ENCODE results near the gene FBXO24. TPM values are rescaled to one million over a fixed set of nuclear protein-coding genes. Genes with fewer than 3 reads are reported as not detected.

Gene FBXO24
- total RNA-seq, 4 donors from 2014 or later, result 1.8 to 1.9 TPM; not detected in 2

DNA sequence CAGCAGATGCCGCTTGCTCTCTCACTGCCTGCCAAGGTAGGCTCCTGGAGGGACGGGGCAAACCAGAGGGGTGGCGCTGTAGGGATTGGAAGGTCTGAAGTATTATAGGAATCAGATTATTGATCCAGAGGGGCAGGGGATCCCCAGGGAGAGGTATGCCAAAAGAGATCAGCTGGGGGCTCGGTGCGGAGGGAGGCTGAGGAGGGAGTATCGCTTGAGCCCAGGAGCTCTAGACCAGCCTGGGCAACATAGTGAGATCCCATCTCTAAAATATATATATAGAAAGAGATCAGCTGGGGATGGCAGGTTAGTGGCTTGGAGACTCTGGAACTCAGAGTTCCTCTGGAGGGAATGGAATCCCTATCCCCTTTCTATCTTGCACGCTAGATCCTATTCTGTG is 9.1 kb downstream of the FBXO24 start:
- H3K9me3 ChIP-seq, result no peaks in the 10 kb centered on the region
- peaks cover 0 to 5% (median 0%) of the 10 kb centered on the region in 3 donors for H3K4me1 ChIP-seq
- 97 to 100% methylated on average over 1 to 6 of the region's 7 CpGs for WGBS, 2 donors (ENCODE audit: low coverage in 1 of 2)
- no peak for ATAC-seq
- TF ChIP-seq POLR2AphosphoS5 (IDR thresholded peaks at IDR 0.05), result no peak
- no peak for TF ChIP-seq EP300 (IDR thresholded peaks at IDR 0.05)
- TF ChIP-seq, protein P1, sequence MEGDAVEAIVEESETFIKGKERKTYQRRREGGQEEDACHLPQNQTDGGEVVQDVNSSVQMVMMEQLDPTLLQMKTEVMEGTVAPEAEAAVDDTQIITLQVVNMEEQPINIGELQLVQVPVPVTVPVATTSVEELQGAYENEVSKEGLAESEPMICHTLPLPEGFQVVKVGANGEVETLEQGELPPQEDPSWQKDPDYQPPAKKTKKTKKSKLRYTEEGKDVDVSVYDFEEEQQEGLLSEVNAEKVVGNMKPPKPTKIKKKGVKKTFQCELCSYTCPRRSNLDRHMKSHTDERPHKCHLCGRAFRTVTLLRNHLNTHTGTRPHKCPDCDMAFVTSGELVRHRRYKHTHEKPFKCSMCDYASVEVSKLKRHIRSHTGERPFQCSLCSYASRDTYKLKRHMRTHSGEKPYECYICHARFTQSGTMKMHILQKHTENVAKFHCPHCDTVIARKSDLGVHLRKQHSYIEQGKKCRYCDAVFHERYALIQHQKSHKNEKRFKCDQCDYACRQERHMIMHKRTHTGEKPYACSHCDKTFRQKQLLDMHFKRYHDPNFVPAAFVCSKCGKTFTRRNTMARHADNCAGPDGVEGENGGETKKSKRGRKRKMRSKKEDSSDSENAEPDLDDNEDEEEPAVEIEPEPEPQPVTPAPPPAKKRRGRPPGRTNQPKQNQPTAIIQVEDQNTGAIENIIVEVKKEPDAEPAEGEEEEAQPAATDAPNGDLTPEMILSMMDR (IDR thresholded peaks at IDR 0.05), result no peak
- no peak for TF ChIP-seq POLR2A (IDR thresholded peaks at IDR 0.05)
- H3K27ac ChIP-seq, result no peak overlapping the region
- H3K36me3 ChIP-seq, result no peaks in the 10 kb centered on the region
- peaks cover 20% of the 10 kb centered on the region for H3K27me3 ChIP-seq
- H3K4me3 ChIP-seq, result no peak overlapping the region

GRCh38 chr7:100598425-100598824 is 12.3 kb downstream of the FBXO24 start:
- WGBS, 2 donors (ENCODE audit: low coverage in 1 of 2), result 86% methylated on average over 4 of the region's 4 CpGs; no CpG with 5 or more reads in 1 of the 2 donors
- no peak for TF ChIP-seq POLR2A (IDR thresholded peaks at IDR 0.05)
- TF ChIP-seq, protein P1 (IDR thresholded peaks at IDR 0.05), result no peak
- TF ChIP-seq POLR2AphosphoS5 (IDR thresholded peaks at IDR 0.05), result no peak
- TF ChIP-seq EP300 (IDR thresholded peaks at IDR 0.05), result no peak
- no peaks in the 10 kb centered on the region for H3K9me3 ChIP-seq
- no peak overlapping the region for H3K4me3 ChIP-seq
- ATAC-seq, result no peak
- H3K36me3 ChIP-seq, result no peaks in the 10 kb centered on the region
- peaks cover 0 to 21% (median 7%) of the 10 kb centered on the region in 3 donors for H3K4me1 ChIP-seq
- H3K27ac ChIP-seq, result no peak overlapping the region
- H3K27me3 ChIP-seq, result no peaks in the 10 kb centered on the region

DNA sequence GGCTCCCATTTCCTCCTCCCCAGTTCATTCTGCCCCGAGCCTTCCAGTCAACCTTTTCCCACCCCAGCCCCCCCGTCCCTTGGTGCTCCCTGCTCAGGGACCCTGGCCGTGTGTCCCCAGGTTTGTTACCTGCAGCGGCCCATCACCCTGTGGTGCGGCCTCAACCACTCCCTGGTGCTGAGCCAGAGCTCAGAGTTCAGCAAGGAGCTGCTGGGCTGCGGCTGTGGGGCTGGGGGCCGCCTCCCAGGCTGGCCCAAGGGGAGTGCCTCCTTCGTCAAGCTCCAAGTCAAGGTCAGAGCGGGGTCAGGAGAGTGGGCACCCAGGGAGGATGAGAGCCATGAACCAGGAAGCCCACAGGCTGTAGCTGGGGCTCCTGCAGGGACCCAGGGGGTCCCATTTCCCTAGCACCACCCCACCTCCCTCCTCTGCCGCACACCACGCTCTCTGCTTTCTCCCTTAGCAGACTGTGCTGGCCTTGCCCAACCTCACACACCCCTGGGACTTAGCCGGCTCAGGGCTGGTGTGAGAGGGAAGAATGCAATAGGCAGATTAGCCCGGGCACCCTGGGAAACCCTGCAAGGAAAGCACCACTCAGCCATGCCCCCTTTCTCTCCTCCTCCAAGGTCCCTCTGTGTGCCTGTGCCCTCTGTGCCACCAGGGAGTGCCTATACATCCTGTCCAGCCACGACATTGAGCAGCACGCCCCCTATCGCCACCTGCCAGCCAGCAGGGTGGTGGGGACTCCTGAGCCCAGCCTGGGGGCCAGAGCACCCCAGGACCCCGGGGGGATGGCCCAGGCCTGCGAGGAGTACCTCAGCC is 14.0 kb downstream of the FBXO24 start:
- TF ChIP-seq POLR2AphosphoS5 (IDR thresholded peaks at IDR 0.05) (no peak), POLR2A (IDR thresholded peaks at IDR 0.05) (no peak), EP300 (IDR thresholded peaks at IDR 0.05) (no peak)
- TF ChIP-seq, protein P1 (IDR thresholded peaks at IDR 0.05), result no peak
- peaks cover 0 to 33% (median 10%) of the 10 kb centered on the region in 3 donors for H3K4me1 ChIP-seq

GRCh38 chr7:100600730-100601038 is 14.6 kb downstream of the FBXO24 start:
- Histone ChIP-seq H3K9me3 (no peaks in the 10 kb centered on the region), H3K4me1 (peaks cover 0 to 38% (median 14%) of the 10 kb centered on the region in 3 donors), H3K27ac (no peak overlapping the region), H3K4me3 (no peak overlapping the region), H3K27me3 (no peaks in the 10 kb centered on the region), H3K36me3 (no peaks in the 10 kb centered on the region)
- TF ChIP-seq POLR2AphosphoS5 (IDR thresholded peaks at IDR 0.05) (no peak), EP300 (IDR thresholded peaks at IDR 0.05) (no peak), POLR2A (IDR thresholded peaks at IDR 0.05) (no peak)
- TF ChIP-seq, protein P1 (IDR thresholded peaks at IDR 0.05), result no peak
- whole genome bisulfite sequencing, 2 donors (ENCODE audit: low coverage in 1 of 2), result 60 to 100% methylated on average over 1 to 6 of the region's 9 CpGs
- no peak for ATAC-seq

More for the DNA sequence above, 14.0 kb downstream of the FBXO24 start:
- Histone ChIP-seq H3K27ac (no peak overlapping the region), H3K4me3 (no peak overlapping the region), H3K36me3 (no peaks in the 10 kb centered on the region), H3K27me3 (no peaks in the 10 kb centered on the region), H3K9me3 (no peaks in the 10 kb centered on the region)
- 70% methylated on average over 2 of the region's 18 CpGs; no CpG with 5 or more reads in 1 of the 2 donors for WGBS, 2 donors (ENCODE audit: low coverage in 1 of 2)
- ATAC-seq, result no peak

All from gastroesophageal sphincter (tissue), 4 donors.